DND-41 (cell line): ENCODE results near the gene PPP4C.
A peak's percentile ranks its signal among the peaks of the same experiment; 100 is the strongest.

Experiments used
- ATAC-seq: fragments of 200-7000 bp; cut with Tn5 transposase; 3 replicates; pipeline ENCODE4 v1.9.1; 2021; ENCODE audit warnings: low read depth; ENCODE audit not compliant: insufficient read depth
- DNase-seq: peaks from one replicate; pipeline ENCODE4 v3.0.0-alpha.2; 2020
- H2AFZ ChIP-seq: 2 replicates; pipeline ENCODE4 v1.6.0; 2012; ENCODE audit warnings: low read depth, low read length
- H3K27ac ChIP-seq: 2 replicates; pipeline ENCODE4 v1.5.1; 2012; ENCODE audit warnings: low read length, inconsistent platforms
- H3K27me3 ChIP-seq: fragments of 200-600 bp; sonication (generic); 2 replicates; pipeline ENCODE4 v1.6.0; 2012; ENCODE audit warnings: low read length, mild to moderate bottlenecking, inconsistent platforms; ENCODE audit not compliant: insufficient read depth, poor library complexity
- H3K36me3 ChIP-seq: 2 replicates; pipeline ENCODE4 v1.5.1; 2012; ENCODE audit warnings: low read length, inconsistent platforms; ENCODE audit not compliant: insufficient read depth
- H3K4me1 ChIP-seq: 2 replicates; pipeline ENCODE4 v1.5.1; 2012; ENCODE audit warnings: mild to moderate bottlenecking, low read length; ENCODE audit not compliant: insufficient read depth
- H3K4me2 ChIP-seq: 2 replicates; pipeline ENCODE4 v1.6.0; 2012; ENCODE audit warnings: mild to moderate bottlenecking, moderate library complexity, low read length, inconsistent platforms; ENCODE audit not compliant: insufficient read depth
- H3K4me3 ChIP-seq, 2 experiments: fragments of 200-600 bp in 1 of 2; shearing (Covaris generic) in 1 of 2; 2 replicates each; pipeline ENCODE4 v1.5.1; 2012 to 2016; ENCODE audit warnings: inconsistent platforms in 2 of 2, low read length in 2 of 2, mild to moderate bottlenecking in 2 of 2, low read depth in 1 of 2, moderate library complexity in 1 of 2
- H3K79me2 ChIP-seq: 2 replicates; pipeline ENCODE4 v1.6.0; 2012; ENCODE audit warnings: low read length, inconsistent platforms; ENCODE audit not compliant: insufficient read depth
- H3K9ac ChIP-seq: 2 replicates; pipeline ENCODE4 v1.6.0; 2012; ENCODE audit warnings: low read depth, mild to moderate bottlenecking, inconsistent platforms, low read length, moderate library complexity
- H3K9me3 ChIP-seq: 2 replicates; pipeline ENCODE4 v1.5.1; 2012; ENCODE audit warnings: low read length, moderate library complexity, mild to moderate bottlenecking, inconsistent platforms; ENCODE audit not compliant: insufficient read depth, severe bottlenecking
- H4K20me1 ChIP-seq: 2 replicates; pipeline ENCODE4 v1.6.0; 2012; ENCODE audit warnings: low read length; ENCODE audit not compliant: insufficient read depth
- EZH2 ChIP-seq: IDR thresholded peaks from 3 replicates; pipeline ENCODE4 v1.6.1; 2012; ENCODE audit warnings: borderline replicate concordance, low read depth, mild to moderate bottlenecking, moderate library complexity, low read length, inconsistent platforms; ENCODE audit not compliant: severe bottlenecking
- TF ChIP-seq, protein P1 (sequence below): IDR thresholded peaks from 2 replicates; pipeline ENCODE4 v1.5.1; 2012; ENCODE audit warnings: borderline replicate concordance, low read length, moderate library complexity, mild to moderate bottlenecking; ENCODE audit not compliant: poor library complexity, severe bottlenecking; ENCODE audit errors: extremely low read depth

Gene PPP4C

DNA sequence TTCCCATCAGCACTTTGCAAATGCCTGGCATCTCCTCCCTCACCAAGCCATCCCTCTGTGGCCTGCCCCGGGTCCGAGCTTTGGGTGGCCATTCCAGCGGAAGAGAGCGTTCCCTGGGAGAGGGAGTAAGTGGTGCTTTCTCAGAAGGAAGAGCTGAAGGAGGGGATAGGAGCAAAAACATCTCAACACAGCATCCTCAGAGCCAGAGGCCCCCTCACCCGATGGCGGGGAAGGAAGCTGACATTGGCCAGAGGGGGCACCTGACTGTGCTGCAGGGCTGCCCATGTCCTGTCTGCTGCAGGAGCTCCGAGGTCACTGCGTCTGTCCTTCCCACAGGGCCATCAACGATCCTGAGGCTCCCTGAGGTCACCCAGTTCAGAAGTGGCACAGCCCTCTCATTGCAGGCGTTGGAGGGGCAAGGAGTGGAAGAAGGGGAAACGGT is 44.3 kb upstream of the PPP4C start:
- H4K20me1 ChIP-seq, result peaks cover 9% of the 10 kb centered on the region; the same call in 1 of the 2 replicates
- H3K4me1 ChIP-seq, result no peaks in the 10 kb centered on the region
- H3K27ac ChIP-seq, result no peak overlapping the region
- TF ChIP-seq, protein P1, sequence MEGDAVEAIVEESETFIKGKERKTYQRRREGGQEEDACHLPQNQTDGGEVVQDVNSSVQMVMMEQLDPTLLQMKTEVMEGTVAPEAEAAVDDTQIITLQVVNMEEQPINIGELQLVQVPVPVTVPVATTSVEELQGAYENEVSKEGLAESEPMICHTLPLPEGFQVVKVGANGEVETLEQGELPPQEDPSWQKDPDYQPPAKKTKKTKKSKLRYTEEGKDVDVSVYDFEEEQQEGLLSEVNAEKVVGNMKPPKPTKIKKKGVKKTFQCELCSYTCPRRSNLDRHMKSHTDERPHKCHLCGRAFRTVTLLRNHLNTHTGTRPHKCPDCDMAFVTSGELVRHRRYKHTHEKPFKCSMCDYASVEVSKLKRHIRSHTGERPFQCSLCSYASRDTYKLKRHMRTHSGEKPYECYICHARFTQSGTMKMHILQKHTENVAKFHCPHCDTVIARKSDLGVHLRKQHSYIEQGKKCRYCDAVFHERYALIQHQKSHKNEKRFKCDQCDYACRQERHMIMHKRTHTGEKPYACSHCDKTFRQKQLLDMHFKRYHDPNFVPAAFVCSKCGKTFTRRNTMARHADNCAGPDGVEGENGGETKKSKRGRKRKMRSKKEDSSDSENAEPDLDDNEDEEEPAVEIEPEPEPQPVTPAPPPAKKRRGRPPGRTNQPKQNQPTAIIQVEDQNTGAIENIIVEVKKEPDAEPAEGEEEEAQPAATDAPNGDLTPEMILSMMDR, result no peak
- no peak for TF ChIP-seq EZH2
- H3K4me3 ChIP-seq, result no peak overlapping the region
- H3K9me3 ChIP-seq, result no peaks in the 10 kb centered on the region
- ATAC-seq (no peak), DNase-seq (no peak)
- H2AFZ ChIP-seq, result no peak overlapping the region
- no peaks in the 10 kb centered on the region for H3K36me3 ChIP-seq
- no peak overlapping the region for H3K9ac ChIP-seq
- no peaks in the 10 kb centered on the region for H3K27me3 ChIP-seq
- H3K79me2 ChIP-seq, result no peaks in the 10 kb centered on the region
- 0 out of 2 replicates have a peak overlapping the region, but pooled peaks have one; percentile 28 for H3K4me2 ChIP-seq

DNA sequence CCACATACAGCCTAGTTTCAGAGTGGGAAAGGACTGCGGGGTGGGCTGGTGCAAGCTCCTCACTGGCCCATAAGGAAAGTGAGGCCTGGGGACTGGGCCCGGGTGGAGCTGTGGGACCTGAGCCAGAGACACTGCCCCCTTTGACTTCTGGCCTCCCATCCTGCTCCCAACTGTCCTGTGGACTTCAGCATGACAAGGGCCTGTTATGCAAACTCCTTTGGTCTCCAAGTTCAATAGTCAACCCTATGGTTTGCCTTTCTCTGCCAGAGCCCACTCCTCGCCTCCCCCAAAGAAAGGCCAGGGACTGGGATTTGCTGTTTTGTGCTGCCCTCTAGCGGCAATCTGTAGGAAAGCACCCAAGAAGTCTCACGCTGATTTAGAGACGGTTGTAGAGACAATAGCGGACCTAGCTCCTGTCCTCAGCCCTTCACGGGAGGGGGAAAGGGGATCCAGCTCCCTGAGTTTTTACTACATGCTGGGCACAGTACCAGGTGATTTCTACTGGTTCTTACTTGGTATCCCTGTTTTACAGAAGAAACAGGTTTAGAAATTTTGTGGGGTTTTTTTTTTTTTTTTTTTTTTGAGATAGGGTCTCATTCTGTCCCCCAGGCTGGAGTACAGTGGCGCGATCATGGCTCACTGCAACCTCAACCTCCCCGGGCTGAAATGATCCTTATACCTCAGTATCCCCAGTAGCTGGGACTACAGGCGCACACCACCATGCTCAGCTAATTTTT is 43.5 kb upstream of the PPP4C start:
- ATAC-seq (peak; percentile 78), DNase-seq (peak; percentile 80)
- Histone ChIP-seq H3K4me3 (no peak overlapping the region), H3K9me3 (no peaks in the 10 kb centered on the region), H3K4me2 (no peak overlapping the region), H3K27ac (no peak overlapping the region), H3K79me2 (no peaks in the 10 kb centered on the region), H2AFZ (peak overlapping the region; percentile 48; the same call in 1 of the 2 replicates), H3K27me3 (no peaks in the 10 kb centered on the region), H3K36me3 (no peaks in the 10 kb centered on the region), H3K9ac (no peak overlapping the region), H3K4me1 (no peaks in the 10 kb centered on the region), H4K20me1 (peaks cover 9% of the 10 kb centered on the region; the same call in 1 of the 2 replicates)
- no peak for TF ChIP-seq EZH2
- TF ChIP-seq, protein P1, result peak; percentile 98

DNA sequence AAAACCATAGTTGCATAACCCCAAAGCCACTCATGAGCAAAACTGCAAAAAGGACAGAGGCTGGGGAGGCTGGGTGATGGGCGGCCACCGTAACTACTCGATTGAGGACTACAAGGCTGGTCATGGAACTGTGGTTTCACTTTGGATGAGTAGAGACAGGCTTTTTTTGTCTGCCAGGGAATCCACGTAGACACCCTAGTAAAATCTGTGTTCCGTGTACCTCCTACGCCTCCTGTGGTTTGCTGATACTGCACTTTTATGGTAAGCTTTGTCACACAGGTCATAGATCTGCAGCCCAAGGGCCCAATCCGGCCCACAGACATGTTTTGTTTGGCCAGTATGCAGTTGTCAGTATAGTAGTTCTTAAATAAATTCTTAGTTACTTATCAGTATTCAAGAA is 42.5 kb upstream of the PPP4C start:
- Histone ChIP-seq H3K4me3 (no peak overlapping the region), H3K79me2 (no peaks in the 10 kb centered on the region), H4K20me1 (peaks cover 5% of the 10 kb centered on the region; the same call in 1 of the 2 replicates), H3K36me3 (no peaks in the 10 kb centered on the region), H3K9ac (no peak overlapping the region), H3K9me3 (no peaks in the 10 kb centered on the region), H3K4me1 (no peaks in the 10 kb centered on the region), H2AFZ (no peak overlapping the region), H3K27ac (no peak overlapping the region), H3K27me3 (no peaks in the 10 kb centered on the region), H3K4me2 (no peak overlapping the region)
- ATAC-seq (no peak), DNase-seq (no peak)
- no peak for TF ChIP-seq EZH2
- TF ChIP-seq, protein P1, result no peak
